Mesenchymal stem cell (in vitro differentiated cells and primary cell): ENCODE measurements around the gene TIMM29.

ENCODE experiments used
- DNase-seq: peaks from one replicate; pipeline ENCODE4 v3.0.0-alpha.2; 2013
- H2AFZ ChIP-seq: one replicate; pipeline ENCODE4 v1.6.1; 2013; ENCODE audit warnings: low read depth, mild to moderate bottlenecking, control low read depth, inconsistent platforms, low read length, moderate library complexity
- H2AK5ac ChIP-seq: 2 replicates; pipeline ENCODE4 v1.6.1; 2013; ENCODE audit warnings: low read length, moderate library complexity, mild to moderate bottlenecking, inconsistent platforms; ENCODE audit not compliant: severe bottlenecking
- H2BK120ac ChIP-seq: one replicate; pipeline ENCODE4 v1.6.1; 2013; ENCODE audit warnings: low read depth, mild to moderate bottlenecking, inconsistent platforms, low read length, moderate library complexity
- H2BK12ac ChIP-seq, 2 experiments: one replicate each; pipeline ENCODE4 v1.6.1; 2013; ENCODE audit warnings: inconsistent platforms in 2 of 2, low read length in 2 of 2, mild to moderate bottlenecking in 2 of 2, moderate library complexity in 2 of 2, control low read depth in 1 of 2
- H2BK15ac ChIP-seq: one replicate; pipeline ENCODE4 v1.6.1; 2013; ENCODE audit warnings: mild to moderate bottlenecking, low read depth, inconsistent platforms; ENCODE audit not compliant: poor library complexity, severe bottlenecking
- H2BK5ac ChIP-seq: 2 replicates; pipeline ENCODE4 v1.6.1; 2013; ENCODE audit warnings: low read depth, mild to moderate bottlenecking, low read length, control low read depth, inconsistent platforms; ENCODE audit not compliant: poor library complexity, severe bottlenecking
- H3K14ac ChIP-seq, 2 experiments: one replicate each; pipeline ENCODE4 v1.6.1; 2013; ENCODE audit warnings: inconsistent platforms in 2 of 2, low read length in 2 of 2, control low read depth in 1 of 2, mild to moderate bottlenecking in 1 of 2, moderate library complexity in 1 of 2
- H3K18ac ChIP-seq, 2 experiments: one replicate each; pipeline ENCODE4 v1.6.1; 2013; ENCODE audit warnings: inconsistent platforms in 2 of 2, low read length in 2 of 2, control low read depth in 1 of 2, low read depth in 1 of 2, mild to moderate bottlenecking in 1 of 2
- H3K23ac ChIP-seq, 2 experiments: one replicate each; pipeline ENCODE4 v1.6.1; 2013; ENCODE audit warnings: inconsistent platforms in 2 of 2, low read length in 2 of 2, mild to moderate bottlenecking in 2 of 2, moderate library complexity in 2 of 2, control low read depth in 1 of 2
- H3K27ac ChIP-seq: 2 replicates; pipeline ENCODE4 v1.5.1; 2013; ENCODE audit warnings: mild to moderate bottlenecking, moderate library complexity, low read length, control low read depth, inconsistent platforms; ENCODE audit not compliant: poor library complexity, severe bottlenecking
- H3K27me3 ChIP-seq, 2 experiments: 2 replicates each; pipeline versions ENCODE4 v1.6.1 to v1.7.0; 2013; ENCODE audit warnings: low read length in 2 of 2, mild to moderate bottlenecking in 2 of 2, moderate library complexity in 2 of 2, control low read depth in 1 of 2, inconsistent platforms in 1 of 2; ENCODE audit not compliant: control insufficient read depth in 1 of 2, insufficient read depth in 1 of 2
- H3K36me3 ChIP-seq, 2 experiments: 2 replicates each; pipeline versions ENCODE4 v1.6.1 to v1.7.0; 2013; ENCODE audit warnings: low read length in 2 of 2, control low read depth in 1 of 2, inconsistent platforms in 1 of 2, low read depth in 1 of 2, mild to moderate bottlenecking in 1 of 2; ENCODE audit not compliant: insufficient read depth in 2 of 2, control insufficient read depth in 1 of 2
- H3K4ac ChIP-seq, 2 experiments: one replicate each; pipeline ENCODE4 v1.6.1; 2013; ENCODE audit warnings: inconsistent platforms in 2 of 2, low read length in 2 of 2, mild to moderate bottlenecking in 2 of 2, moderate library complexity in 2 of 2, control low read depth in 1 of 2, low read depth in 1 of 2
- H3K4me1 ChIP-seq: 2 replicates; pipeline ENCODE4 v1.6.1; 2013; ENCODE audit warnings: low read depth, low read length, control low read depth; ENCODE audit not compliant: control insufficient read depth, insufficient read depth
- H3K4me2 ChIP-seq: 2 replicates; pipeline ENCODE4 v1.6.1; 2013; ENCODE audit warnings: low read length, mild to moderate bottlenecking, inconsistent platforms; ENCODE audit not compliant: poor library complexity, severe bottlenecking
- H3K4me3 ChIP-seq, 2 experiments: 2 replicates each; pipeline versions ENCODE4 v1.5.1 to v1.7.0; 2013; ENCODE audit warnings: low read length in 2 of 2, mild to moderate bottlenecking in 2 of 2, control low read depth in 1 of 2, low read depth in 1 of 2; ENCODE audit not compliant: insufficient read depth in 1 of 2
- H3K79me1 ChIP-seq: replicated peaks from 2 replicates; pipeline ENCODE4 v1.6.1; 2013; ENCODE audit warnings: mild to moderate bottlenecking, control low read depth, low read length, inconsistent platforms; ENCODE audit not compliant: poor library complexity, severe bottlenecking
- H3K9ac ChIP-seq: 2 replicates; pipeline ENCODE4 v1.7.0; 2013; ENCODE audit warnings: mild to moderate bottlenecking, low read length, moderate library complexity
- H3K9me3 ChIP-seq: 2 replicates; pipeline ENCODE4 v1.7.0; 2013; ENCODE audit warnings: mild to moderate bottlenecking, low read length; ENCODE audit not compliant: control insufficient read depth
- H4K8ac ChIP-seq: one replicate; pipeline ENCODE4 v1.6.1; 2013; ENCODE audit warnings: inconsistent platforms, mild to moderate bottlenecking, low read length, moderate library complexity
- H4K91ac ChIP-seq: one replicate; pipeline ENCODE4 v1.6.1; 2013; ENCODE audit warnings: mild to moderate bottlenecking, low read length, inconsistent platforms
- WGBS: methylation state at CpG from one replicate; pipeline ENCODE4 v1.1.7; 2013; ENCODE audit warnings: mixed read lengths; 5-methylcytosine and 5-hydroxymethylcytosine counted together

TIMM29 gene

GRCh38 chr19:10919352-10920287 is 9.0 kb upstream of the TIMM29 start:
- no peak overlapping the region for H4K91ac ChIP-seq
- H3K23ac ChIP-seq = no peak overlapping the region
- no peak overlapping the region for H2BK120ac ChIP-seq
- H3K14ac ChIP-seq = no peak overlapping the region
- no peak overlapping the region for H3K18ac ChIP-seq
- no peak overlapping the region for H3K4ac ChIP-seq
- DNase-seq = no peak
- H3K79me1 ChIP-seq = peaks cover 25% of the 10 kb centered on the region
- H3K4me1 ChIP-seq = peaks cover 23% of the 10 kb centered on the region
- no peak overlapping the region for H3K4me3 ChIP-seq
- WGBS = 96% methylated on average over 26 of the region's 26 CpGs
- H3K36me3 ChIP-seq = peaks cover 70 to 79% of the 10 kb centered on the region in 2 experiments
- H4K8ac ChIP-seq = no peak overlapping the region
- H2BK15ac ChIP-seq = no peak overlapping the region
- H2AK5ac ChIP-seq = no peak overlapping the region
- H2BK12ac ChIP-seq = peak overlapping the region in 1 of 2 experiments; percentile 10
- H3K27ac ChIP-seq = no peak overlapping the region
- no peaks in the 10 kb centered on the region for H3K9me3 ChIP-seq
- no peaks in the 10 kb centered on the region for H3K27me3 ChIP-seq
- H2AFZ ChIP-seq = no peak overlapping the region
- no peak overlapping the region for H3K4me2 ChIP-seq
- H2BK5ac ChIP-seq = no peak overlapping the region
- no peak overlapping the region for H3K9ac ChIP-seq

- H2AK5ac ChIP-seq = no peak overlapping the region
- H3K27ac ChIP-seq = no peak overlapping the region
- H2BK12ac ChIP-seq = no peak overlapping the region
- H4K91ac ChIP-seq = no peak overlapping the region
- no peak overlapping the region for H2BK5ac ChIP-seq
- no peak overlapping the region for H3K4ac ChIP-seq
- H2BK120ac ChIP-seq = no peak overlapping the region
- no peak overlapping the region for H4K8ac ChIP-seq
- no peak overlapping the region for H2AFZ ChIP-seq
- no peak overlapping the region for H3K9ac ChIP-seq
- no peak overlapping the region for H3K4me2 ChIP-seq
- H3K4me3 ChIP-seq = no peak overlapping the region
- peaks cover 74 to 79% of the 10 kb centered on the region in 2 experiments for H3K36me3 ChIP-seq
- H3K18ac ChIP-seq = no peak overlapping the region
- H3K27me3 ChIP-seq = no peaks in the 10 kb centered on the region
- H3K14ac ChIP-seq = no peak overlapping the region
- no peak overlapping the region for H2BK15ac ChIP-seq
- H3K9me3 ChIP-seq = no peaks in the 10 kb centered on the region
- DNase-seq = no peak
- 97% methylated on average over 10 of the region's 10 CpGs for WGBS
- no peak overlapping the region for H3K23ac ChIP-seq
- peaks cover 27% of the 10 kb centered on the region for H3K79me1 ChIP-seq
- peaks cover 17% of the 10 kb centered on the region for H3K4me1 ChIP-seq
Observed at GRCh38 chr19:10920288-10920655, 8.3 kb upstream of the TIMM29 start.

- Histone ChIP-seq H3K4me3 (no peak overlapping the region), H3K79me1 (peaks cover 29% of the 10 kb centered on the region), H2AFZ (no peak overlapping the region), H3K27ac (no peak overlapping the region), H2BK12ac (no peak overlapping the region), H3K36me3 (peaks cover 79 to 83% of the 10 kb centered on the region in 2 experiments), H2BK120ac (no peak overlapping the region), H2AK5ac (no peak overlapping the region), H4K91ac (no peak overlapping the region), H3K27me3 (no peaks in the 10 kb centered on the region), H4K8ac (no peak overlapping the region), H2BK15ac (no peak overlapping the region), H3K9me3 (no peaks in the 10 kb centered on the region), H3K14ac (no peak overlapping the region), H3K4ac (no peak overlapping the region), H3K4me1 (peaks cover 12% of the 10 kb centered on the region), H3K4me2 (no peak overlapping the region), H3K23ac (no peak overlapping the region), H2BK5ac (no peak overlapping the region), H3K9ac (no peak overlapping the region), H3K18ac (no peak overlapping the region)
- DNase-seq = no peak
- WGBS = 96% methylated on average over 16 of the region's 16 CpGs
Observed at GRCh38 chr19:10920781-10921180, 7.8 kb upstream of the TIMM29 start.

GRCh38 chr19:10921199-10921909 is 7.3 kb upstream of the TIMM29 start:
- H2AFZ ChIP-seq = no peak overlapping the region
- H3K4me3 ChIP-seq = no peak overlapping the region
- peaks cover 76 to 79% of the 10 kb centered on the region in 2 experiments for H3K36me3 ChIP-seq
- no peak overlapping the region for H4K8ac ChIP-seq
- no peak overlapping the region for H3K4ac ChIP-seq
- WGBS = 91% methylated on average over 43 of the region's 43 CpGs
- no peak overlapping the region for H4K91ac ChIP-seq
- H3K18ac ChIP-seq = no peak overlapping the region
- no peak overlapping the region for H2BK15ac ChIP-seq
- no peak overlapping the region for H2BK12ac ChIP-seq
- H3K27me3 ChIP-seq = no peaks in the 10 kb centered on the region
- no peak overlapping the region for H2BK120ac ChIP-seq
- H2AK5ac ChIP-seq = no peak overlapping the region
- no peaks in the 10 kb centered on the region for H3K9me3 ChIP-seq
- no peak overlapping the region for H3K14ac ChIP-seq
- H3K4me2 ChIP-seq = no peak overlapping the region
- H3K79me1 ChIP-seq = peaks cover 26% of the 10 kb centered on the region
- H3K23ac ChIP-seq = no peak overlapping the region
- no peak for DNase-seq
- H3K9ac ChIP-seq = no peak overlapping the region
- H3K4me1 ChIP-seq = peaks cover 6% of the 10 kb centered on the region
- H2BK5ac ChIP-seq = no peak overlapping the region
- H3K27ac ChIP-seq = no peak overlapping the region
